ENCODE measurements around the gene OR10X1.

- TF ChIP-seq CTCF (conservative IDR thresholded peaks at IDR 0.05; ENCODE audit: low read length): no peak
- no peak for TF ChIP-seq EZH2phosphoT487 (IDR thresholded peaks at IDR 0.05; ENCODE audit: borderline replicate concordance)
Observed at GRCh38 chr1:158607296-158607695, 27.6 kb upstream of the OR10X1 start.
